Thyroid gland (tissue), 4 donors: Measurements from ENCODE around the gene HOXB1.

Experiments used
- POLR2A ChIP-seq, 2 donors: fragments of 450-650 bp; IDR thresholded peaks; one replicate each; pipeline ENCODE4 v1.6.1; 2017; ENCODE audit warnings: antibody characterized with exemption in 2 of 2, mild to moderate bottlenecking in 2 of 2, moderate library complexity in 1 of 2
- TF ChIP-seq, protein P1 (sequence below), 6 experiments: fragments of 200-600 bp in 3 of 6; fragments of 450-650 bp in 3 of 6; sonication (generic) in 3 of 6; IDR thresholded peaks; one replicate each; pipeline ENCODE4 v1.5.1; 2016 to 2019; ENCODE audit warnings: antibody characterized with exemption in 6 of 6, mild to moderate bottlenecking in 2 of 6, inconsistent platforms in 1 of 6, moderate library complexity in 1 of 6

DNA sequence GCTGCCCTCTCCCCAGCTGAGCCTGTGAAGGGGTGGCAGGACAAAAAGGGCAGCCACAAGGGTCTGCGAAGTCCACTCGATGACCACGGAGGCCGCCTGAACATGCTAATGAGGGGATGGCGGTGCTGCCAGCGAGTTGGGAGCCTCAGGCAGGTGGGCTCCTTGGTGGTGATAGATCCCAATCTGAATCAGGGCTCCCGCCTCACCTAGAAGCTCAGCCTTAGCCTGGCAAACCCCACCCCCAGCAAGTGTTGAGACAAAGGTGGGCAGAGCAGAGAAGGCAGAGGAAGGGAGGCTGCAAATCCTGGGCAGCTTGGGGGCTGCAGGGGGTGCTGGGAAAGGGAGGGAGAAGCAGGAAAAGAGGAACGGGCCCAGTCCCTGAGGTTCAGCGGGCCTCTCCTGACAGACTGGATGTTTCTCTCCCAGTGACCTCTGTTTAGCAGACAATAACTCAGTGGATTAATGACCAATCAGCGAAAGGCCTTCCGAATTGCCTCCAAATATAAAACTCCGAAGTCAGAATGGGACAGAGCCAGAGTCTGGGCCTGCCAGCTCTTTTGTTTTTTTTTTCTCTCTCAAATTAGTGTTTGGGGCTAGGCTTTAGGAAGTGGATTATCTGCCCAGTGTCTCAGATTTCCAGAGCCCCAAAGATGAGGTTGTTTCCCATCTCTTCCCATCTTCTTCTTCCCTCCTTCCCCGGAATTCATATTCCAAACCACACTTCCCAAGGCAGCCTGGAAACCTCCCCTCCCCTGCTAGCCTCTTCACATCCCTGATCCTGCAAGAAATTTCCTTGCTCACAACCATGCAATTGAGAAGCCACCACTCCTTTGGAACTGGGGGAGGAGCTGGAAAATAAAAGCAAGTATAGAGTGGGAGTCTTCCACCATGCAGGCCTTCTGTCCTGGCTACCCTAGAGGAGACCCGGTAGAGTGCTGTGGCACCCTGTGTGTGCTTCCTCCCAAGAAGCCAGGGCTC, 29.3 kb upstream of the HOXB1 start:
- TF ChIP-seq, protein P1, sequence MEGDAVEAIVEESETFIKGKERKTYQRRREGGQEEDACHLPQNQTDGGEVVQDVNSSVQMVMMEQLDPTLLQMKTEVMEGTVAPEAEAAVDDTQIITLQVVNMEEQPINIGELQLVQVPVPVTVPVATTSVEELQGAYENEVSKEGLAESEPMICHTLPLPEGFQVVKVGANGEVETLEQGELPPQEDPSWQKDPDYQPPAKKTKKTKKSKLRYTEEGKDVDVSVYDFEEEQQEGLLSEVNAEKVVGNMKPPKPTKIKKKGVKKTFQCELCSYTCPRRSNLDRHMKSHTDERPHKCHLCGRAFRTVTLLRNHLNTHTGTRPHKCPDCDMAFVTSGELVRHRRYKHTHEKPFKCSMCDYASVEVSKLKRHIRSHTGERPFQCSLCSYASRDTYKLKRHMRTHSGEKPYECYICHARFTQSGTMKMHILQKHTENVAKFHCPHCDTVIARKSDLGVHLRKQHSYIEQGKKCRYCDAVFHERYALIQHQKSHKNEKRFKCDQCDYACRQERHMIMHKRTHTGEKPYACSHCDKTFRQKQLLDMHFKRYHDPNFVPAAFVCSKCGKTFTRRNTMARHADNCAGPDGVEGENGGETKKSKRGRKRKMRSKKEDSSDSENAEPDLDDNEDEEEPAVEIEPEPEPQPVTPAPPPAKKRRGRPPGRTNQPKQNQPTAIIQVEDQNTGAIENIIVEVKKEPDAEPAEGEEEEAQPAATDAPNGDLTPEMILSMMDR (IDR thresholded peaks at IDR 0.05) = no peak
- no peak for TF ChIP-seq POLR2A (IDR thresholded peaks at IDR 0.05)
